ENCODE measurements around the gene TEC.
A peak's percentile ranks its signal among the peaks of the same experiment; 100 is the strongest.

DNA sequence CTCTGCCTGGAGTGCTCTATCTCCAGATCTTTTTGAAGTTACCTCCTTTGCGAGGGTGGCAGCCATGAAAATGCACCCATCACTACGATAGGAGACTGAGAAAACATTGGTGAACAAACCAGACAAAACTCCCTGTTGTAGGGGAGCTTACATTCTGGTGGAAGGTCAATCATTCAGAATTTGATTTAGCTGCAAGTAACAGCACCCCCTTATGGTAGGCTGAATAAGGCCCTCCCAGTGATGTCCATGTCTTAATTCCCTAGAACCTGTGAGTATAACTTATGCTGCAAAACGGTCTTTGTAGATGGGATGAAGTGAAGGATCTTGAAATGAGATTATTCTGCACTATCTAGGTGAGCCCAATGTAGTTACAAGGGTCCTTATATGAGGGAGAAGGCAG, 5.6 kb upstream of the TEC start:
- TF ChIP-seq, protein P1, sequence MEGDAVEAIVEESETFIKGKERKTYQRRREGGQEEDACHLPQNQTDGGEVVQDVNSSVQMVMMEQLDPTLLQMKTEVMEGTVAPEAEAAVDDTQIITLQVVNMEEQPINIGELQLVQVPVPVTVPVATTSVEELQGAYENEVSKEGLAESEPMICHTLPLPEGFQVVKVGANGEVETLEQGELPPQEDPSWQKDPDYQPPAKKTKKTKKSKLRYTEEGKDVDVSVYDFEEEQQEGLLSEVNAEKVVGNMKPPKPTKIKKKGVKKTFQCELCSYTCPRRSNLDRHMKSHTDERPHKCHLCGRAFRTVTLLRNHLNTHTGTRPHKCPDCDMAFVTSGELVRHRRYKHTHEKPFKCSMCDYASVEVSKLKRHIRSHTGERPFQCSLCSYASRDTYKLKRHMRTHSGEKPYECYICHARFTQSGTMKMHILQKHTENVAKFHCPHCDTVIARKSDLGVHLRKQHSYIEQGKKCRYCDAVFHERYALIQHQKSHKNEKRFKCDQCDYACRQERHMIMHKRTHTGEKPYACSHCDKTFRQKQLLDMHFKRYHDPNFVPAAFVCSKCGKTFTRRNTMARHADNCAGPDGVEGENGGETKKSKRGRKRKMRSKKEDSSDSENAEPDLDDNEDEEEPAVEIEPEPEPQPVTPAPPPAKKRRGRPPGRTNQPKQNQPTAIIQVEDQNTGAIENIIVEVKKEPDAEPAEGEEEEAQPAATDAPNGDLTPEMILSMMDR (conservative IDR thresholded peaks at IDR 0.05; ENCODE audit: low read length) = peak; percentile 85
- no peak for TF ChIP-seq EZH2phosphoT487 (IDR thresholded peaks at IDR 0.05; ENCODE audit: borderline replicate concordance, low read depth, low read length)
